ENCODE measurements around the gene TMEM74B. TPM values are rescaled to one million over a fixed set of nuclear protein-coding genes. Genes with fewer than 3 reads are reported as not detected.
"Not testable (repeated sequence)": the region's sequence is repeated elsewhere in the genome, so short reads cannot be mapped to it uniquely, and the experiment has no call there.

TMEM74B gene
- total RNA-seq (2014; rRNA removed; shearing (Covaris generic)) = not detected in 2 replicates

DNA sequence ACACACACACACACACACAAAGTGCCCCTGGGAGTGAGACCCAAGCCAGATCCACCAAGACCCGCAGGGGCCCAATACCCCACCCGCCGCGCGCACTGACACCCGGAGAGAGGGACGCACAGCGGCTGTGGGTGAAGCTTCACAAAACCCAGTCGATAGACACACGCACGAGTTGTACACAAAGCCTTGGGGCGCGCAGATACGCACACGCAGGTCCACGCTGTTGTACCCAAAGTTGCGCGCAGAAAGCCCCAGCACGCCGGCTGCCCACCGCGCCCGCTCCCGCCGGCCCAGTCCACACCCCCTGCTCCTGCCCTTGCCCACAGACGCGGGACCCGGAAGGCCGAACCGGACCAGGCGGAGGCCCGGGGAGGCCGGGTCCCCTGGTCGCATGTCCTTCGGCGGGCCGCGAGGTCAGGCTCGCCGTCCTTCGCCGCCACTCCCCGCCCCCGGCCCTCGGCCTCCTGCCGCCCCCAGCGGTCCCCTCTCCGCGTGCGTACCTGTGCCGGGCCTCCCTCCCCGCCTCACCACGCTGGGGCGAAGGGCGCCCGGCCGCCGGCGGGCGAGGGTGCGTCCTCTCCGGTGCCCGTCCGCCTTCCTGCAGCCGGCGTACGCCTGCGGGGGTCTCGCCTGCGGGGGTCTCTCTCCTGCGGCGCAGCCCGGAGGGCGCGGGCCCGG is at the start of gene TMEM74B:
TSS of gene TMEM74B (minus strand) at position 344 of the 678 bp plus-strand sequence. CDS start 1,180 bp downstream, outside the sequence.
- H3K4me1 ChIP-seq = no peaks in the 10 kb centered on the region
- no peaks in the 10 kb centered on the region for H3K9me3 ChIP-seq (replicated peaks)
- H3K27ac ChIP-seq = no peak within 1 kb of the TSS
- H3K4me3 ChIP-seq = no peak within 1 kb of the TSS
- H3K36me3 ChIP-seq = no peaks in the 10 kb centered on the region
- DNase-seq = no peak
- H3K27me3 ChIP-seq = 0 out of 2 replicates have a peak, but pooled peaks cover 5% of the 10 kb centered on the region

- no peak overlapping the region for H3K27ac ChIP-seq
- no peaks in the 10 kb centered on the region for H3K4me1 ChIP-seq
- peaks cover 16% of the 10 kb centered on the region for H3K27me3 ChIP-seq
- DNase-seq = no peak
- H3K4me3 ChIP-seq = no peak overlapping the region
- no peaks in the 10 kb centered on the region for H3K9me3 ChIP-seq (replicated peaks)
- no peaks in the 10 kb centered on the region for H3K36me3 ChIP-seq
Observed at GRCh38 chr20:1232286-1233111, 47.7 kb upstream of the TMEM74B start.

- H3K9me3 ChIP-seq (replicated peaks) = no peaks in the 10 kb centered on the region
- H3K36me3 ChIP-seq = no peaks in the 10 kb centered on the region
- no peak for DNase-seq
- H3K27ac ChIP-seq = no peak overlapping the region
- no peak overlapping the region for H3K4me3 ChIP-seq
- peaks cover 23% of the 10 kb centered on the region for H3K27me3 ChIP-seq
- no peaks in the 10 kb centered on the region; the same call in 1 of the 2 replicates for H3K4me1 ChIP-seq
Observed at GRCh38 chr20:1229541-1229940, 44.8 kb upstream of the TMEM74B start.

DNA sequence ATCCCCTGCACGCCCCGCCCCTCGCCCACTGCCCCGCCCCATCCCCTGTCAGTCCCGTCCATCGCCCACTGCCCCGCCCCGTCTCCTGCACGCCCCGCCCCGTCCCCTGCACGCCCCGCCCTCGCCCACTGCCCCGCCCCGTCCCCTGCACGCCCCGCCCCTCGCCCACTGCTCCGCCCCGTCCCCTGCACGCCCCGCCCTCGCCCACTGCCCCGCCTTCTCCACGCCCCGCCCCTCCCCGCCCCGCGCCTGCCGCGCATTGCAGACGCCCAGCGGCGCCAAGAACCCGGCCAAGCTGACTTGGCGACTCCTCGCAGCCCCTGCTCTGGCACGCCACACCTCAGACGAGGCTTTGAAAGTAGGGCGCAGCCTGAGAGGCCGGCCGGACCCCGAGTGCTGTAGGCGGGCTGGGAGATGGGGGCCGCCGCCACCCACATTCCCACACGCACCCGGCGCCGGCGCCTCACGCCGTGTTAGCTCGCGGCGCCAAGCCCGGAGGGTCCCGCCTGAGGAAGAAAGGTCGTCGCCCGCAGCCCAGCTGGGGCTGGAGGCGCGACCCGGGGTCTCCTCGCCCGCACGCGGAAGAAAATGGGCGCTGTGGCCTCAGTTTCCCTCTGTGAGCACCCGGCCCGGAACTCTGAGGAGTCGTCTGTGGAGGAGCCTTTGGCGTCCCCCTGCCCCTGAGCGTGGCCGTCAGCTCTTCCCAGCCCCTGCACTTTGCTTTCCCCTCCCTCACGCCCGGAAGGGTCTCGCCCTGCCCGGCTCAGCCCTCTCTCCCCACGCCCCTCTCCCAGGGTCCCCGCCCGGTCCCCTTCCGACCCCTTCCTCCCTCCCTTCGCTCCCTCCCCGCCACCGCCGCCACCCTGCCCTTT is 41.2 kb upstream of the TMEM74B start, which contains the start of gene RAD21L1:
TSS of gene RAD21L1 (plus strand) at position 262 of the 872 bp plus-strand sequence. CDS start 2,410 bp downstream, outside the sequence.
- no peaks in the 10 kb centered on the region for H3K36me3 ChIP-seq
- H3K4me1 ChIP-seq = no peaks in the 10 kb centered on the region; the same call in 1 of the 2 replicates
- no peaks in the 10 kb centered on the region for H3K9me3 ChIP-seq (replicated peaks)
- H3K27ac ChIP-seq = peak within 1 kb of the TSS; percentile 47; the same call in 1 of the 2 replicates
- peaks cover 23% of the 10 kb centered on the region for H3K27me3 ChIP-seq
- H3K4me3 ChIP-seq = peak within 1 kb of the TSS; percentile 67
- DNase-seq = peak; percentile 78 to 83

GRCh38 chr20:1225263-1225782 is 40.5 kb upstream of the TMEM74B start:
- no peak for DNase-seq
- no peaks in the 10 kb centered on the region for H3K36me3 ChIP-seq
- peak overlapping the region; percentile 44 for H3K4me3 ChIP-seq
- H3K27ac ChIP-seq = no peak overlapping the region
- H3K4me1 ChIP-seq = no peaks in the 10 kb centered on the region; the same call in 1 of the 2 replicates
- no peaks in the 10 kb centered on the region for H3K9me3 ChIP-seq (replicated peaks)
- H3K27me3 ChIP-seq = peaks cover 19% of the 10 kb centered on the region

GRCh38 chr20:1224205-1224890 is 39.6 kb upstream of the TMEM74B start:
- Histone ChIP-seq H3K27me3 (peaks cover 12% of the 10 kb centered on the region), H3K27ac (no peak overlapping the region), H3K9me3 (replicated peaks) (no peaks in the 10 kb centered on the region), H3K36me3 (no peaks in the 10 kb centered on the region), H3K4me1 (no peaks in the 10 kb centered on the region; the same call in 1 of the 2 replicates), H3K4me3 (no peak overlapping the region)
- DNase-seq = no peak

DNA sequence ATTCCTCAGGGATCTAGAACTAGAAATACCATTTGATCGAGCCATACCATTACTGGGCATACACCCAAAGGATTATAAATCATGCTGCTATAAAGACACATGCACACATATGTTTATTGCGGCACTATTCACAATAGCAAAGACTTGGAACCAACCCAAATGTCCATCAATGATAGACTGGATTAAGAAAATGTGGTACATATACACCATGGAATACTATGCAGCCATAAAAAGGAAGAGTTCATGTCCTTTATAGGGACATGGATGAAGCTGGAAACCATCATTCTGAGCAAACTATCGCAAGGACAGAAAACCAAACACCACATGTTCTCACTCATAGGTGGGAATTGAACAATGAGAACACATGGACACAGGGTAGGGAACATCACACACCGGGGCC is 38.0 kb upstream of the TMEM74B start:
- DNase-seq; H3K4me1 ChIP-seq; H3K36me3 ChIP-seq; H3K27me3 ChIP-seq; H3K9me3 ChIP-seq (replicated peaks); H3K27ac ChIP-seq; H3K4me3 ChIP-seq: not testable (repeated sequence)

GRCh38 chr20:1216527-1217427 is 32.0 kb upstream of the TMEM74B start:
- H3K9me3 ChIP-seq (replicated peaks); H3K27ac ChIP-seq; DNase-seq; H3K4me1 ChIP-seq; H3K36me3 ChIP-seq; H3K4me3 ChIP-seq: not testable (repeated sequence)
- peaks cover 16% of the 10 kb centered on the region; the same call in 1 of the 2 replicates for H3K27me3 ChIP-seq

DNA sequence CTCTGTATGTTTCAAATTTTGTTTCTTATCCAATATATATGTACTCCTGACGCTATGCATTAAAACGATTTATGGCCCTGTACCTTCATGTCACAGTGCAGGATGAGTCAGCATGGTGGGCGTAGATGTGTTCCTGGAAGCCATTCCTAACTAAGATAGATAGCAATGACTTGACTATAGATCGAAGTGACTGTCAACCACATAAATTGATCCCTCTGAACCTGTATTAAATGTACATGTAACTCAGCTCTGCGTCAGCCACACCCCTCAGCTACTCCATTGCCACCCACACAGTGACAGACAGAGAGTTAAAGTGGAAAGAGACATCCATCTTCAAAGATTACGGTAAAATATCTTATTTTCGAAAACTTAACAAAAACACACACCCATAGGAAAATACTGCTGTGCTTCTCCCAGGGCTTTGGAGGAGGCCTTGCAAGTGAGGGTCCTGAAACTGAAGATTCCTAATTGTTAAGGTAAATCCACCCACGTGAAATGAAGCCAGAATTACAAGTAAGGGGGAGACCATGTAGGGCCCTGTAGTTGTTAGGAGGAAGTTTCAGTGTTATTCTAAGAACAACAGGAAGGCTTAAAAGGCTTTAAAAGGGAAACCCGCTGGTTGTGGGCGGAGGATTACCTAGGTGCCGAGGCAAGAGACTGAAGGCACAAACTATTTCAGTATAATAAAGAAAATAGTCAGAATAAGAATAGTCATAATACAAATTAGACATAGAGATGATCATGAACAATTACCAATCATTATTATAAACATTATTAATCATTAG is 30.8 kb upstream of the TMEM74B start:
- Histone ChIP-seq H3K27ac (no peak overlapping the region), H3K36me3 (no peaks in the 10 kb centered on the region), H3K4me3 (no peak overlapping the region), H3K4me1 (no peaks in the 10 kb centered on the region), H3K27me3 (peaks cover 16% of the 10 kb centered on the region; the same call in 1 of the 2 replicates), H3K9me3 (replicated peaks) (no peaks in the 10 kb centered on the region)
- DNase-seq = no peak

- no peak overlapping the region for H3K4me3 ChIP-seq
- peaks cover 16% of the 10 kb centered on the region; the same call in 1 of the 2 replicates for H3K27me3 ChIP-seq
- H3K27ac ChIP-seq = no peak overlapping the region
- no peak for DNase-seq
- no peaks in the 10 kb centered on the region for H3K36me3 ChIP-seq
- no peaks in the 10 kb centered on the region for H3K9me3 ChIP-seq (replicated peaks)
- H3K4me1 ChIP-seq = no peaks in the 10 kb centered on the region
Observed at GRCh38 chr20:1214838-1215261, 30.1 kb upstream of the TMEM74B start.

- peak; percentile 63 to 80 for DNase-seq
- Histone ChIP-seq H3K9me3 (replicated peaks) (no peaks in the 10 kb centered on the region), H3K36me3 (no peaks in the 10 kb centered on the region), H3K27me3 (peaks cover 16% of the 10 kb centered on the region; the same call in 1 of the 2 replicates), H3K27ac (no peak overlapping the region), H3K4me1 (no peaks in the 10 kb centered on the region), H3K4me3 (no peak overlapping the region)
Observed at GRCh38 chr20:1212607-1213396, 28.0 kb upstream of the TMEM74B start.

DNA sequence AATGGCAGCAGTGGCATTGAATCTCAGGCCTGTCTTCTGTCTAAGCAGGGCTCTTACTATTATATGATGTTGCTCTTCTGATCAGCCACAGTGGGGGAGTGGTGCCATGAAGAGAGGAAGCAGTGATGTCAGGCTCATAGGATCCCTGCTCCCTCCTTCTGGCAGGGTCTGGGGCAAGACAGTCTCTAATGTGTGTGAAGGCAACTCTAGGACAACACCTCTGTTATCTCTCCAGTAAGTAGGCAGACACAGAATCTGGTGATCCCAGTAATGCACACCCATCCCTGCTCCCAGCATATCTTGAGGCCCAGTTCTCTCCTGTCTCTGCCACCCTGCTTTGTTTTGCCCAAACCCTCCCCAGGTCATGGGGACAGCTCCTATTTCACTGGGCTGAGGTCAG is 27.2 kb upstream of the TMEM74B start:
- Histone ChIP-seq H3K4me3 (no peak overlapping the region), H3K4me1 (no peaks in the 10 kb centered on the region), H3K9me3 (replicated peaks) (no peaks in the 10 kb centered on the region), H3K27ac (no peak overlapping the region), H3K27me3 (peaks cover 16% of the 10 kb centered on the region; the same call in 1 of the 2 replicates), H3K36me3 (no peaks in the 10 kb centered on the region)
- DNase-seq = no peak

Measured in SJCRH30 (cell line).